Measurements from ENCODE around the gene MRPS34. TPM values are rescaled to one million over a fixed set of nuclear protein-coding genes. Genes with fewer than 3 reads are reported as not detected.

Gene MRPS34
- total RNA-seq, 1 donor from 2014 or later, result 74.0 TPM

- Histone ChIP-seq H3K9ac (ENCODE audit: low read length) (no peak overlapping the region), H2AFZ (ENCODE audit: low read depth, low read length) (no peak overlapping the region), H3K9me3 (ENCODE audit: insufficient read depth, low read depth, low read length) (no peaks in the 10 kb centered on the region), H3K27ac (ENCODE audit: low read depth, low read length) (no peak overlapping the region), H3K27me3 (ENCODE audit: insufficient read depth, low read length) (no peaks in the 10 kb centered on the region), H3K4me2 (ENCODE audit: low read length) (no peak overlapping the region), H3K36me3 (ENCODE audit: insufficient read depth, low read length) (no peaks in the 10 kb centered on the region), H3K79me2 (ENCODE audit: insufficient read depth, low read length) (no peaks in the 10 kb centered on the region), H4K20me1 (ENCODE audit: insufficient read depth, low read length) (peaks cover 44% of the 10 kb centered on the region), H3K4me1 (ENCODE audit: insufficient read depth, low read length) (peaks cover 8% of the 10 kb centered on the region), H3K4me3 (ENCODE audit: insufficient read depth, low read depth, low read length) (no peak overlapping the region)
- Mint-ChIP-seq H3K36me3 (ENCODE audit: low read depth, unreplicated experiment) (peaks cover 4% of the 10 kb centered on the region), H3K27me3 (ENCODE audit: low read depth, unreplicated experiment) (no peaks in the 10 kb centered on the region), H3K9me3 (ENCODE audit: unreplicated experiment) (no peaks in the 10 kb centered on the region), H3K27ac (ENCODE audit: unreplicated experiment) (no peak overlapping the region), H3K4me1 (ENCODE audit: low read depth, unreplicated experiment) (peaks cover 2% of the 10 kb centered on the region), H3K4me3 (ENCODE audit: unreplicated experiment) (no peak overlapping the region)
- TF ChIP-seq, protein P1, sequence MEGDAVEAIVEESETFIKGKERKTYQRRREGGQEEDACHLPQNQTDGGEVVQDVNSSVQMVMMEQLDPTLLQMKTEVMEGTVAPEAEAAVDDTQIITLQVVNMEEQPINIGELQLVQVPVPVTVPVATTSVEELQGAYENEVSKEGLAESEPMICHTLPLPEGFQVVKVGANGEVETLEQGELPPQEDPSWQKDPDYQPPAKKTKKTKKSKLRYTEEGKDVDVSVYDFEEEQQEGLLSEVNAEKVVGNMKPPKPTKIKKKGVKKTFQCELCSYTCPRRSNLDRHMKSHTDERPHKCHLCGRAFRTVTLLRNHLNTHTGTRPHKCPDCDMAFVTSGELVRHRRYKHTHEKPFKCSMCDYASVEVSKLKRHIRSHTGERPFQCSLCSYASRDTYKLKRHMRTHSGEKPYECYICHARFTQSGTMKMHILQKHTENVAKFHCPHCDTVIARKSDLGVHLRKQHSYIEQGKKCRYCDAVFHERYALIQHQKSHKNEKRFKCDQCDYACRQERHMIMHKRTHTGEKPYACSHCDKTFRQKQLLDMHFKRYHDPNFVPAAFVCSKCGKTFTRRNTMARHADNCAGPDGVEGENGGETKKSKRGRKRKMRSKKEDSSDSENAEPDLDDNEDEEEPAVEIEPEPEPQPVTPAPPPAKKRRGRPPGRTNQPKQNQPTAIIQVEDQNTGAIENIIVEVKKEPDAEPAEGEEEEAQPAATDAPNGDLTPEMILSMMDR (IDR thresholded peaks at IDR 0.05; ENCODE audit: insufficient read depth, low read depth, low read length), result no peak
- TF ChIP-seq EZH2 (IDR thresholded peaks at IDR 0.05; ENCODE audit: insufficient read depth, low read length), result no peak
- DNase-seq (ENCODE audit: low read depth) (no peak), FAIRE-seq (no peak)
Measured at GRCh38 chr16:1765826-1766225, 7.1 kb downstream of the MRPS34 start.

- H2AFZ ChIP-seq (ENCODE audit: low read depth, low read length), result no peak overlapping the region
- peaks cover 2% of the 10 kb centered on the region for H3K36me3 ChIP-seq (ENCODE audit: insufficient read depth, low read length)
- Mint-ChIP-seq H3K36me3 (ENCODE audit: low read depth, unreplicated experiment) (peaks cover 4% of the 10 kb centered on the region), H3K4me1 (ENCODE audit: low read depth, unreplicated experiment) (no peaks in the 10 kb centered on the region), H3K4me3 (ENCODE audit: unreplicated experiment) (no peak overlapping the region), H3K27me3 (ENCODE audit: low read depth, unreplicated experiment) (no peaks in the 10 kb centered on the region), H3K9me3 (ENCODE audit: unreplicated experiment) (no peaks in the 10 kb centered on the region), H3K27ac (ENCODE audit: unreplicated experiment) (no peak overlapping the region)
- FAIRE-seq, result no peak
- DNase-seq (ENCODE audit: low read depth), result no peak
- no peak overlapping the region for H3K4me2 ChIP-seq (ENCODE audit: low read length)
- no peak overlapping the region for H3K27ac ChIP-seq (ENCODE audit: low read depth, low read length)
- H3K9me3 ChIP-seq (ENCODE audit: insufficient read depth, low read depth, low read length), result no peaks in the 10 kb centered on the region
- no peak overlapping the region for H3K4me3 ChIP-seq (ENCODE audit: insufficient read depth, low read depth, low read length)
- H3K27me3 ChIP-seq (ENCODE audit: insufficient read depth, low read length), result no peaks in the 10 kb centered on the region
- no peak for TF ChIP-seq EZH2 (IDR thresholded peaks at IDR 0.05; ENCODE audit: insufficient read depth, low read length)
- TF ChIP-seq, protein P1 (IDR thresholded peaks at IDR 0.05; ENCODE audit: insufficient read depth, low read depth, low read length), result no peak
- H3K4me1 ChIP-seq (ENCODE audit: insufficient read depth, low read length), result no peaks in the 10 kb centered on the region
- no peak overlapping the region for H3K9ac ChIP-seq (ENCODE audit: low read length)
- no peaks in the 10 kb centered on the region for H3K79me2 ChIP-seq (ENCODE audit: insufficient read depth, low read length)
- peaks cover 37% of the 10 kb centered on the region for H4K20me1 ChIP-seq (ENCODE audit: insufficient read depth, low read length)
Measured at GRCh38 chr16:1764971-1765370, 8.0 kb downstream of the MRPS34 start.

- TF ChIP-seq, protein P1 (IDR thresholded peaks at IDR 0.05; ENCODE audit: insufficient read depth, low read depth, low read length), result peak; percentile 17
- TF ChIP-seq EZH2 (IDR thresholded peaks at IDR 0.05; ENCODE audit: insufficient read depth, low read length), result no peak
- H3K4me3 ChIP-seq (ENCODE audit: insufficient read depth, low read depth, low read length), result no peak overlapping the region
- no peak overlapping the region for H3K27ac ChIP-seq (ENCODE audit: low read depth, low read length)
- no peak overlapping the region for H2AFZ ChIP-seq (ENCODE audit: low read depth, low read length)
- no peak for DNase-seq (ENCODE audit: low read depth)
- H3K79me2 ChIP-seq (ENCODE audit: insufficient read depth, low read length), result no peaks in the 10 kb centered on the region
- no peak overlapping the region for H3K4me3 Mint-ChIP-seq (ENCODE audit: unreplicated experiment)
- H3K4me2 ChIP-seq (ENCODE audit: low read length), result no peak overlapping the region
- no peaks in the 10 kb centered on the region for H3K9me3 ChIP-seq (ENCODE audit: insufficient read depth, low read depth, low read length)
- FAIRE-seq, result no peak
- H3K27ac Mint-ChIP-seq (ENCODE audit: unreplicated experiment), result no peak overlapping the region
- no peaks in the 10 kb centered on the region for H3K9me3 Mint-ChIP-seq (ENCODE audit: unreplicated experiment)
- H3K27me3 ChIP-seq (ENCODE audit: insufficient read depth, low read length), result no peaks in the 10 kb centered on the region
- peaks cover 4% of the 10 kb centered on the region for H3K36me3 Mint-ChIP-seq (ENCODE audit: low read depth, unreplicated experiment)
- no peak overlapping the region for H3K9ac ChIP-seq (ENCODE audit: low read length)
- H3K4me1 ChIP-seq (ENCODE audit: insufficient read depth, low read length), result no peaks in the 10 kb centered on the region
- H3K27me3 Mint-ChIP-seq (ENCODE audit: low read depth, unreplicated experiment), result no peaks in the 10 kb centered on the region
- peaks cover 25% of the 10 kb centered on the region for H4K20me1 ChIP-seq (ENCODE audit: insufficient read depth, low read length)
- no peaks in the 10 kb centered on the region for H3K4me1 Mint-ChIP-seq (ENCODE audit: low read depth, unreplicated experiment)
- H3K36me3 ChIP-seq (ENCODE audit: insufficient read depth, low read length), result peaks cover 2% of the 10 kb centered on the region
Measured at GRCh38 chr16:1763521-1764511, 9.1 kb downstream of the MRPS34 start.

Measured in astrocyte (in vitro differentiated cells and primary cell).